ENCODE results near the gene SERPINB11.

GRCh38 chr18:63741769-63742168 is 39.0 kb downstream of the SERPINB11 start:
- TF ChIP-seq CTCF (conservative IDR thresholded peaks at IDR 0.05; ENCODE audit: low read length) (no peak), EZH2phosphoT487 (IDR thresholded peaks at IDR 0.05; ENCODE audit: borderline replicate concordance, low read depth, low read length) (no peak)

All from OCI-LY7 (cell line).